Measurements from ENCODE around the gene NPW. TPM values are rescaled to one million over a fixed set of nuclear protein-coding genes. Genes with fewer than 3 reads are reported as not detected.

NPW gene
- total RNA-seq, 2 experiments from 2014 or later, result 0.73 TPM; not detected in 1

- ChIA-PET POLR2A (no interaction called here), CTCF (interaction anchor here (1.1 kb wide), 1 partner anchor 12 kb away, joined by 4 read pairs; no protein-coding TSS in a partner anchor)
- Mint-ChIP-seq H3K27ac (no peak overlapping the region), H3K4me3 (peak overlapping the region; percentile 31), H3K4me1 (ENCODE audit: low read depth) (peaks cover 27% of the 10 kb centered on the region), H3K27me3 (ENCODE audit: low read depth) (peaks cover 29% of the 10 kb centered on the region), H3K36me3 (ENCODE audit: low read depth) (no peaks in the 10 kb centered on the region), H3K9me3 (ENCODE audit: insufficient read depth) (no peaks in the 10 kb centered on the region)
- no peak for ATAC-seq
- no peak for DNase-seq
Observed at GRCh38 chr16:2025878-2026460, 6.4 kb downstream of the NPW start.

- Mint-ChIP-seq H3K36me3 (ENCODE audit: low read depth) (no peaks in the 10 kb centered on the region), H3K27me3 (ENCODE audit: low read depth) (peaks cover 28% of the 10 kb centered on the region), H3K9me3 (ENCODE audit: insufficient read depth) (no peaks in the 10 kb centered on the region), H3K27ac (no peak within 1 kb of the TSS), H3K4me1 (ENCODE audit: low read depth) (peaks cover 27% of the 10 kb centered on the region), H3K4me3 (peak within 1 kb of the TSS; percentile 58)
- no peak for DNase-seq
- CTCF ChIA-PET, result interaction anchor here (2.1 kb wide), 1 partner anchor 114 kb away, joined by 9 read pairs; no protein-coding TSS in a partner anchor
- peak; percentile 31 for ATAC-seq
- POLR2A ChIA-PET, result no interaction called here
Observed at GRCh38 chr16:2026461-2027023, 7.0 kb downstream of the NPW start, which contains the start of gene NHERF2. NHERF2 (plus strand) TSS chr16:2026902; CDS start chr16:2027006, 104 bp downstream.

GRCh38 chr16:2027024-2028010, 7.7 kb downstream of the NPW start:
- ATAC-seq, result peak; percentile 21
- no peaks in the 10 kb centered on the region for H3K36me3 Mint-ChIP-seq (ENCODE audit: low read depth)
- H3K27ac Mint-ChIP-seq, result no peak overlapping the region
- DNase-seq, result no peak
- peak overlapping the region; percentile 58 for H3K4me3 Mint-ChIP-seq
- peaks cover 25% of the 10 kb centered on the region for H3K27me3 Mint-ChIP-seq (ENCODE audit: low read depth)
- H3K4me1 Mint-ChIP-seq (ENCODE audit: low read depth), result peaks cover 28% of the 10 kb centered on the region
- H3K9me3 Mint-ChIP-seq (ENCODE audit: insufficient read depth), result no peaks in the 10 kb centered on the region
- ChIA-PET POLR2A (interaction anchor here (0.9 kb wide), 1 partner anchor 18 kb away, joined by 3 read pairs; no protein-coding TSS in a partner anchor), CTCF (interaction anchor here (0.9 to 2.1 kb wide), 3 partner anchors 11 to 126 kb away, joined by 3 to 9 read pairs (median 3); no protein-coding TSS in a partner anchor)

GRCh38 chr16:2028146-2028545, 8.6 kb downstream of the NPW start:
- Mint-ChIP-seq H3K4me1 (ENCODE audit: low read depth) (peaks cover 22% of the 10 kb centered on the region), H3K4me3 (no peak overlapping the region), H3K9me3 (ENCODE audit: insufficient read depth) (no peaks in the 10 kb centered on the region), H3K36me3 (ENCODE audit: low read depth) (no peaks in the 10 kb centered on the region), H3K27me3 (ENCODE audit: low read depth) (peaks cover 22% of the 10 kb centered on the region), H3K27ac (no peak overlapping the region)
- ChIA-PET POLR2A (interaction anchor here (0.9 kb wide), 2 partner anchors 19 to 125 kb away, joined by 3 read pairs; no protein-coding TSS in a partner anchor), CTCF (interaction anchor here (0.9 to 2.1 kb wide), 3 partner anchors 12 to 125 kb away, joined by 3 to 9 read pairs (median 3); no protein-coding TSS in a partner anchor)
- no peak for ATAC-seq
- no peak for DNase-seq

- Mint-ChIP-seq H3K9me3 (ENCODE audit: insufficient read depth) (no peaks in the 10 kb centered on the region), H3K27ac (no peak overlapping the region), H3K27me3 (ENCODE audit: low read depth) (peaks cover 22% of the 10 kb centered on the region), H3K36me3 (ENCODE audit: low read depth) (no peaks in the 10 kb centered on the region), H3K4me3 (no peak overlapping the region), H3K4me1 (ENCODE audit: low read depth) (peaks cover 18% of the 10 kb centered on the region)
- ATAC-seq (no peak), DNase-seq (no peak)
- ChIA-PET CTCF (interaction anchor here (1.4 to 2.1 kb wide), 2 partner anchors 112 to 124 kb away, joined by 3 to 9 read pairs; no protein-coding TSS in a partner anchor), POLR2A (interaction anchor here (0.9 kb wide), 1 partner anchor 125 kb away, joined by 3 read pairs; no protein-coding TSS in a partner anchor)
Observed at GRCh38 chr16:2028620-2029220, 9.1 kb downstream of the NPW start.

- H3K36me3 Mint-ChIP-seq (ENCODE audit: low read depth), result no peaks in the 10 kb centered on the region
- H3K4me1 Mint-ChIP-seq (ENCODE audit: low read depth), result peaks cover 13% of the 10 kb centered on the region
- H3K4me3 Mint-ChIP-seq, result no peak overlapping the region
- peaks cover 22% of the 10 kb centered on the region for H3K27me3 Mint-ChIP-seq (ENCODE audit: low read depth)
- ATAC-seq (no peak), DNase-seq (no peak)
- POLR2A ChIA-PET, result no interaction called here
- CTCF ChIA-PET, result no interaction called here
- no peaks in the 10 kb centered on the region for H3K9me3 Mint-ChIP-seq (ENCODE audit: insufficient read depth)
- no peak overlapping the region for H3K27ac Mint-ChIP-seq
Observed at GRCh38 chr16:2029350-2029749, 9.8 kb downstream of the NPW start.

- peaks cover 22% of the 10 kb centered on the region for H3K27me3 Mint-ChIP-seq (ENCODE audit: low read depth)
Observed at GRCh38 chr16:2030036-2030435, 10.5 kb downstream of the NPW start.

GRCh38 chr16:2031081-2031577, 11.5 kb downstream of the NPW start:
- peaks cover 8% of the 10 kb centered on the region for H3K4me1 Mint-ChIP-seq (ENCODE audit: low read depth)
- ATAC-seq, result no peak

More at GRCh38 chr16:2030036-2030435, 10.5 kb downstream of the NPW start:
- H3K4me1 Mint-ChIP-seq (ENCODE audit: low read depth), result peaks cover 12% of the 10 kb centered on the region
- ATAC-seq, result no peak
- no peak overlapping the region for H3K4me3 Mint-ChIP-seq
- DNase-seq, result no peak
- CTCF ChIA-PET, result interaction anchor here (0.8 kb wide), 1 partner anchor 110 kb away, joined by 4 read pairs; no protein-coding TSS in a partner anchor
- H3K36me3 Mint-ChIP-seq (ENCODE audit: low read depth), result no peaks in the 10 kb centered on the region
- no peak overlapping the region for H3K27ac Mint-ChIP-seq
- no peaks in the 10 kb centered on the region for H3K9me3 Mint-ChIP-seq (ENCODE audit: insufficient read depth)
- POLR2A ChIA-PET, result no interaction called here

GRCh38 chr16:2032285-2033056, 12.9 kb downstream of the NPW start:
- peaks cover 11% of the 10 kb centered on the region for H3K27me3 Mint-ChIP-seq (ENCODE audit: low read depth)
- ATAC-seq (no peak), DNase-seq (no peak)
- H3K4me1 Mint-ChIP-seq (ENCODE audit: low read depth), result peaks cover 5% of the 10 kb centered on the region
- H3K9me3 Mint-ChIP-seq (ENCODE audit: insufficient read depth), result no peaks in the 10 kb centered on the region
- ChIA-PET CTCF (interaction anchor here (1.2 kb wide), 1 partner anchor 108 kb away, joined by 6 read pairs; no protein-coding TSS in a partner anchor), POLR2A (interaction anchor here (0.8 kb wide), 2 partner anchors 24 to 122 kb away, joined by 3 read pairs; no protein-coding TSS in a partner anchor)
- peak overlapping the region; percentile 39 for H3K27ac Mint-ChIP-seq
- H3K4me3 Mint-ChIP-seq, result no peak overlapping the region
- H3K36me3 Mint-ChIP-seq (ENCODE audit: low read depth), result no peaks in the 10 kb centered on the region

More at GRCh38 chr16:2031081-2031577, 11.5 kb downstream of the NPW start:
- no peaks in the 10 kb centered on the region for H3K36me3 Mint-ChIP-seq (ENCODE audit: low read depth)
- no peak for DNase-seq
- no peaks in the 10 kb centered on the region for H3K9me3 Mint-ChIP-seq (ENCODE audit: insufficient read depth)
- H3K27me3 Mint-ChIP-seq (ENCODE audit: low read depth), result peaks cover 14% of the 10 kb centered on the region
- CTCF ChIA-PET, result no interaction called here
- no peak overlapping the region for H3K4me3 Mint-ChIP-seq
- POLR2A ChIA-PET, result no interaction called here
- no peak overlapping the region for H3K27ac Mint-ChIP-seq

- ChIA-PET POLR2A (no interaction called here), CTCF (interaction anchor here (1.2 kb wide), 1 partner anchor 107 kb away, joined by 6 read pairs; no protein-coding TSS in a partner anchor)
- Mint-ChIP-seq H3K4me1 (ENCODE audit: low read depth) (peaks cover 3% of the 10 kb centered on the region), H3K9me3 (ENCODE audit: insufficient read depth) (no peaks in the 10 kb centered on the region), H3K36me3 (ENCODE audit: low read depth) (no peaks in the 10 kb centered on the region), H3K27ac (no peak overlapping the region), H3K4me3 (peak overlapping the region; percentile 36), H3K27me3 (ENCODE audit: low read depth) (peaks cover 3% of the 10 kb centered on the region)
- no peak for ATAC-seq
- no peak for DNase-seq
Observed at GRCh38 chr16:2033057-2033908, 13.7 kb downstream of the NPW start.

Data from activated CD8-positive, alpha-beta T cell treated with anti-CD3 and anti-CD28 coated beads, Interleukin-2, amount 10 ng/mL, durations not matched to agents 7 days and 5 days (primary cell).